Activated CD8-positive, alpha-beta T cell treated with anti-CD3 and anti-CD28 coated beads for 36 hours (primary cell): ENCODE data around the gene CYTH1. TPM values are rescaled to one million over a fixed set of nuclear protein-coding genes. Genes with fewer than 3 reads are reported as not detected.

Source experiments
- ATAC-seq: fragments of 200-7000 bp; cut with Tn5 transposase; one replicate; pipeline ENCODE4 v1.10.0; 2021; ENCODE audit warnings: mild to moderate bottlenecking, moderate library complexity
- CTCF ChIA-PET: fragments of 350-600 bp; sonication (Branson Sonifier 250); formaldehyde crosslinking; loops from one replicate; lab custom pipeline; 2021; ENCODE audit warnings: antibody characterized with exemption; lab: Charles Lee
- POLR2A ChIA-PET: fragments of 350-600 bp; sonication (Branson Sonifier 250); formaldehyde crosslinking; loops from one replicate; lab custom pipeline; 2021; ENCODE audit warnings: antibody characterized with exemption; lab: Charles Lee
- DNase-seq: peaks from one replicate; pipeline ENCODE4 v3.0.0-alpha.2; 2020
- H3K27ac Mint-ChIP-seq: one replicate; pipeline ENCODE4 v1.8.0; 2021; ENCODE audit warnings: mild to moderate bottlenecking, mixed read lengths
- H3K27me3 Mint-ChIP-seq: one replicate; pipeline ENCODE4 v1.8.0; 2021; ENCODE audit warnings: mixed read lengths
- H3K36me3 Mint-ChIP-seq: one replicate; pipeline ENCODE4 v1.8.0; 2021; ENCODE audit warnings: low read depth, mixed read lengths
- H3K4me1 Mint-ChIP-seq: one replicate; pipeline ENCODE4 v1.8.0; 2021; ENCODE audit warnings: low read depth, mixed read lengths
- H3K4me3 Mint-ChIP-seq: one replicate; pipeline ENCODE4 v1.8.0; 2021; ENCODE audit warnings: mild to moderate bottlenecking, moderate library complexity, mixed read lengths
- H3K9me3 Mint-ChIP-seq: one replicate; pipeline ENCODE4 v1.8.0; 2021; ENCODE audit warnings: mixed read lengths
- CTCF ChIP-seq: fragments of 200-600 bp; IDR thresholded peaks from one replicate; pipeline ENCODE4 v1.8.0; 2022; ENCODE audit warnings: antibody characterized with exemption, mild to moderate bottlenecking
- intact Hi-C: fragments of 100-400 bp; cut with micrococcal nuclease; formaldehyde crosslinking; loops from one replicate; pipeline ENCODE4 v1.10.0; 2022
- total RNA-seq, 2 experiments: library from RNA; stranded (reverse); gene quantifications; one replicate each; pipeline ENCODE4 v1.2.3, GENCODE V29; 2021

CYTH1 gene
- total RNA-seq, 2 experiments from 2014 or later: 95.1 to 96.0 TPM

- CTCF ChIA-PET: interaction anchor here (1.1 kb wide), 1 partner anchor 8 kb away, joined by 3 read pairs; no protein-coding TSS in a partner anchor
- intact Hi-C loops: no loop called here
- H3K27me3 Mint-ChIP-seq: no peaks in the 10 kb centered on the region
- H3K36me3 Mint-ChIP-seq: peaks cover 52% of the 10 kb centered on the region
- no peaks in the 10 kb centered on the region for H3K9me3 Mint-ChIP-seq
- no peak for ATAC-seq
- no peak for DNase-seq
- no peak for TF ChIP-seq CTCF
- H3K4me3 Mint-ChIP-seq: no peak overlapping the region
- POLR2A ChIA-PET: interaction anchor here (0.6 to 1.6 kb wide), 3 partner anchors 12 to 36 kb away, joined by 3 read pairs; no protein-coding TSS in a partner anchor
- peaks cover 36% of the 10 kb centered on the region for H3K4me1 Mint-ChIP-seq
- H3K27ac Mint-ChIP-seq: peak overlapping the region; percentile 44
Measured at GRCh38 chr17:78791840-78792709, 10.0 kb upstream of the CYTH1 start.

GRCh38 chr17:78790552-78790951, 8.5 kb upstream of the CYTH1 start:
- ATAC-seq: no peak
- Mint-ChIP-seq H3K27me3 (no peaks in the 10 kb centered on the region), H3K4me3 (no peak overlapping the region), H3K9me3 (no peaks in the 10 kb centered on the region), H3K27ac (peak overlapping the region; percentile 64), H3K4me1 (peaks cover 40% of the 10 kb centered on the region), H3K36me3 (peaks cover 37% of the 10 kb centered on the region)
- ChIA-PET POLR2A (interaction anchor here (0.7 to 1.0 kb wide), 2 partner anchors 8 to 11 kb away, joined by 3 read pairs; partner anchors contain the start of gene CYTH1), CTCF (interaction anchor here (2.5 kb wide), 1 partner anchor 10 kb away, joined by 15 read pairs; no protein-coding TSS in a partner anchor)
- no peak for DNase-seq
- no peak for TF ChIP-seq CTCF
- intact Hi-C loops: no loop called here

- DNase-seq (peak; percentile 45), ATAC-seq (peak; percentile 22)
- Mint-ChIP-seq H3K9me3 (no peaks in the 10 kb centered on the region), H3K4me3 (peak overlapping the region; percentile 6), H3K36me3 (peaks cover 31% of the 10 kb centered on the region), H3K27me3 (no peaks in the 10 kb centered on the region), H3K4me1 (peaks cover 47% of the 10 kb centered on the region), H3K27ac (peak overlapping the region; percentile 88)
- ChIA-PET CTCF (interaction anchor here (0.9 to 2.5 kb wide), 3 partner anchors 8 to 29 kb away, joined by 3 to 15 read pairs (median 5); no protein-coding TSS in a partner anchor), POLR2A (interaction anchor here (0.7 to 1.5 kb wide), 5 partner anchors 9 to 82 kb away, joined by 3 to 4 read pairs (median 3); no protein-coding TSS in a partner anchor)
- TF ChIP-seq CTCF: no peak
- intact Hi-C loops: no loop called here
Measured at GRCh38 chr17:78789663-78790181, 7.6 kb upstream of the CYTH1 start.

- Mint-ChIP-seq H3K9me3 (no peaks in the 10 kb centered on the region), H3K27me3 (no peaks in the 10 kb centered on the region), H3K36me3 (peaks cover 28% of the 10 kb centered on the region), H3K27ac (peak overlapping the region; percentile 88), H3K4me1 (peaks cover 50% of the 10 kb centered on the region), H3K4me3 (no peak overlapping the region)
- POLR2A ChIA-PET: interaction anchor here (0.7 to 1.5 kb wide), 5 partner anchors 10 to 81 kb away, joined by 3 to 4 read pairs (median 3); no protein-coding TSS in a partner anchor
- DNase-seq (no peak), ATAC-seq (peak; percentile 57)
- intact Hi-C loops: no loop called here
- no peak for TF ChIP-seq CTCF
- CTCF ChIA-PET: interaction anchor here (0.9 to 2.5 kb wide), 3 partner anchors 8 to 30 kb away, joined by 3 to 15 read pairs (median 5); no protein-coding TSS in a partner anchor
Measured at GRCh38 chr17:78789149-78789662, 7.1 kb upstream of the CYTH1 start.
